Measurements from ENCODE around the gene TNIP2.
"Not testable (repeated sequence)": the region's sequence is repeated elsewhere in the genome, so short reads cannot be mapped to it uniquely, and the experiment has no call there.

- not testable (repeated sequence) for TF ChIP-seq RAD21, ATF3 (IDR thresholded peaks at IDR 0.05)
Measured at GRCh38 chr4:2762486-2763370, 6.6 kb upstream of the TNIP2 start.
